Measurements from ENCODE around the gene LMAN2L.
A peak's percentile ranks its signal among the peaks of the same experiment; 100 is the strongest.
"Not testable (repeated sequence)": the region's sequence is repeated elsewhere in the genome, so short reads cannot be mapped to it uniquely, and the experiment has no call there.

The LMAN2L gene

GRCh38 chr2:96691022-96691612, 48.7 kb downstream of the LMAN2L start:
- peak in 1 of 10 donors; percentile 79 for DNase-seq
- intact Hi-C loops (cut with DNase I), result no loop called here

- intact Hi-C loops (cut with DNase I), result no loop called here
- DNase-seq, result peak in 1 of 10 donors; percentile 66
Observed at GRCh38 chr2:96690306-96691021, 49.4 kb downstream of the LMAN2L start.

GRCh38 chr2:96689431-96689991, 50.4 kb downstream of the LMAN2L start:
- peak in 1 of 10 donors; percentile 70 for DNase-seq
- intact Hi-C loops (cut with DNase I), result no loop called here

- DNase-seq, result peak in 1 of 10 donors; percentile 32
- intact Hi-C loops (cut with DNase I), result no loop called here
Observed at GRCh38 chr2:96688649-96689430, 51.0 kb downstream of the LMAN2L start.

- peak in 1 of 10 donors; percentile 77 for DNase-seq
- intact Hi-C loops (cut with DNase I), result no loop called here
Observed at GRCh38 chr2:96687711-96688640, 51.9 kb downstream of the LMAN2L start.

- intact Hi-C loops (cut with DNase I), result no loop called here
- DNase-seq, result peak in 2 of 10 donors; percentile 6 to 68
Observed at GRCh38 chr2:96687266-96687665, 52.6 kb downstream of the LMAN2L start.

GRCh38 chr2:96685577-96686459, 54.0 kb downstream of the LMAN2L start:
- intact Hi-C loops (cut with DNase I), result no loop called here
- DNase-seq, result peak in 1 of 10 donors; percentile 63

GRCh38 chr2:96684883-96685576, 54.8 kb downstream of the LMAN2L start:
- intact Hi-C loops (cut with DNase I), result no loop called here
- DNase-seq, result peak in 1 of 10 donors; percentile 22

- intact Hi-C loops (cut with DNase I), result no loop called here
- DNase-seq, result peak in 1 of 10 donors; percentile 60
Observed at GRCh38 chr2:96683972-96684820, 55.7 kb downstream of the LMAN2L start.

- DNase-seq, result peak in 1 of 10 donors; percentile 10
- intact Hi-C loops (cut with DNase I), result no loop called here
Observed at GRCh38 chr2:96683307-96683706, 56.6 kb downstream of the LMAN2L start.

- no peak for DNase-seq
- intact Hi-C loops (cut with DNase I), result no loop called here
Observed at GRCh38 chr2:96681540-96681939, 58.3 kb downstream of the LMAN2L start.

- DNase-seq, result peak in 1 of 10 donors; percentile 32
- intact Hi-C loops (cut with DNase I), result no loop called here
Observed at GRCh38 chr2:96680561-96681141, 59.2 kb downstream of the LMAN2L start.

- intact Hi-C loops (cut with DNase I), result no loop called here
- peak in 1 of 10 donors; percentile 22 for DNase-seq
Observed at GRCh38 chr2:96679848-96680247, 60.0 kb downstream of the LMAN2L start.

GRCh38 chr2:96669539-96670215, 70.2 kb downstream of the LMAN2L start:
- DNase-seq, result peak in 1 of 10 donors; percentile 62
- intact Hi-C loops (cut with DNase I), result no loop called here

GRCh38 chr2:96668771-96669170, 71.1 kb downstream of the LMAN2L start:
- intact Hi-C loops (cut with DNase I), result no loop called here
- peak in 1 of 10 donors; percentile 43 for DNase-seq

- peak in 1 of 10 donors; percentile 20 for DNase-seq
- intact Hi-C loops (cut with DNase I), result not testable (repeated sequence)
Observed at GRCh38 chr2:96665717-96666116, 74.1 kb downstream of the LMAN2L start.

Data from posterior cingulate gyrus (tissue), 11 donors.